Mucosa of descending colon (tissue), 3 donors: ENCODE data around the gene BMPER. TPM values are rescaled to one million over a fixed set of nuclear protein-coding genes. Genes with fewer than 3 reads are reported as not detected.

Source experiments
- ATAC-seq: fragments of 200-7000 bp; cut with Tn5 transposase; one replicate; pipeline ENCODE4 v1.9.1; 2020; ENCODE audit warnings: mild to moderate bottlenecking, moderate library complexity
- DNase-seq, 3 donors: peaks; one replicate each; pipeline ENCODE4 v3.0.0-alpha.2; 2020
- H3K36me3 ChIP-seq: fragments of 200-600 bp; one replicate; pipeline ENCODE4 v1.8.0; 2021; ENCODE audit warnings: low read depth, mild to moderate bottlenecking
- H3K4me1 ChIP-seq: fragments of 200-600 bp; one replicate; pipeline ENCODE4 v1.8.0; 2021; ENCODE audit warnings: low read depth, mild to moderate bottlenecking
- H3K4me3 ChIP-seq: fragments of 200-600 bp; one replicate; pipeline ENCODE4 v1.8.0; 2021; ENCODE audit warnings: mild to moderate bottlenecking
- H3K9me3 ChIP-seq: fragments of 200-600 bp; one replicate; pipeline ENCODE4 v1.8.0; 2021; ENCODE audit warnings: mild to moderate bottlenecking
- intact Hi-C, 2 donors: fragments of 100-400 bp; cut with DNase I in 1 of 2; cut with micrococcal nuclease in 1 of 2; formaldehyde crosslinking; loops; one replicate each; pipeline versions ENCODE4 v1.11.0 to v1.11.1; 2022; cut with DNase I, micrococcal nuclease
- total RNA-seq, 3 donors: library from RNA; stranded (reverse); fragmentation: NEBNext Ultra II Directional in 2 of 3; extraction: Animal tissue kit (Norgen Biotek cat#: 25700) in 2 of 3; gene quantifications; one replicate each; pipeline versions ENCODE4 v1.2.1 to v1.2.4, GENCODE V29; 2021 to 2023
- TF ChIP-seq, protein P1 (sequence below): fragments of 200-600 bp; IDR thresholded peaks from one replicate; pipeline ENCODE4 v1.8.0; 2022; ENCODE audit warnings: antibody characterized with exemption, mild to moderate bottlenecking
- donor health status: DM: no; HTN: no; CAD: no; lungs with moderate emphysema.
- donor health status: DM: no; HTN: no; CAD: no.
- donor health status: DM: no; HTN: yes; CAD: no.

The BMPER gene
- total RNA-seq, 3 donors from 2014 or later: 1.3 to 2.0 (median 1.4) TPM

DNA sequence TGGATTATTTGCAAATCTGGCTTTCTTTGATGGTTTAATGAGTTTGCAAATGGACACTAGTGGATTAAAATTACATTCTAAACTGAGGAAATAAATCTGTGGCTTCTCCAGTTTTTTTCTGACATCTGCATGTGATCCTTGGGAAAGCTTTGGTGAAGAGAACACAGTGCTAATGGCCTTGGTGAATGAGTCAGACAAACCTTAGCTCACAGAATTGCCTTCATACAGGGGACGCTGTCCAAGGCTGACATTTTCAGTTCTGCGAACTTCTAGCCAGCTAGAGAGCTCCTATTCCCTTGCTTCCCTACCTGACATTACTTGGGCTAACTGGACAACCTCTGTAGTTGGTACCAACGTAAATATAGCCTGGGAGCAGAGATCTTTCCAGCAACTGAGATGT lies 21.2 kb downstream of the BMPER start:
- ATAC-seq: no peak

DNA sequence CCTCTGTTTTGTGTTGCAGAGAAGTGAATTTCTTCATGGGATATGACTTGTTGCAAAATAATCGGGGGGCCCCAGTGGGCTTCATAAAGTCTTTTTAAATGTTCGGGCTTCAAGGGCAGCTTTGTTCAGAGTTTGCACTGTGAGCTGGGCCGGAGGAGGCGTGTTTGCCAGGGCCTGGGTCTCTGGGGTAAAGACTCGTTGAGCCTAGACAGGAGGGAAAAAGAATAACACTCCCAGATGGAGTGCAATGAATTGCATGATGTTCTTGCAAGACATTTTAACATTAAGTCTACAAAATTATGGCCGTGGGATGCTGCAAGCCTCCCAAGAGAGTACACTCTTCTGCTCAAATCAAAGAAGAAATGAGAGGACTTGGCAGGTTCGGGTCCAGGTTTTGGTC lies 23.6 kb downstream of the BMPER start:
- ATAC-seq (no peak), DNase-seq (no peak)
- TF ChIP-seq, protein P1, sequence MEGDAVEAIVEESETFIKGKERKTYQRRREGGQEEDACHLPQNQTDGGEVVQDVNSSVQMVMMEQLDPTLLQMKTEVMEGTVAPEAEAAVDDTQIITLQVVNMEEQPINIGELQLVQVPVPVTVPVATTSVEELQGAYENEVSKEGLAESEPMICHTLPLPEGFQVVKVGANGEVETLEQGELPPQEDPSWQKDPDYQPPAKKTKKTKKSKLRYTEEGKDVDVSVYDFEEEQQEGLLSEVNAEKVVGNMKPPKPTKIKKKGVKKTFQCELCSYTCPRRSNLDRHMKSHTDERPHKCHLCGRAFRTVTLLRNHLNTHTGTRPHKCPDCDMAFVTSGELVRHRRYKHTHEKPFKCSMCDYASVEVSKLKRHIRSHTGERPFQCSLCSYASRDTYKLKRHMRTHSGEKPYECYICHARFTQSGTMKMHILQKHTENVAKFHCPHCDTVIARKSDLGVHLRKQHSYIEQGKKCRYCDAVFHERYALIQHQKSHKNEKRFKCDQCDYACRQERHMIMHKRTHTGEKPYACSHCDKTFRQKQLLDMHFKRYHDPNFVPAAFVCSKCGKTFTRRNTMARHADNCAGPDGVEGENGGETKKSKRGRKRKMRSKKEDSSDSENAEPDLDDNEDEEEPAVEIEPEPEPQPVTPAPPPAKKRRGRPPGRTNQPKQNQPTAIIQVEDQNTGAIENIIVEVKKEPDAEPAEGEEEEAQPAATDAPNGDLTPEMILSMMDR: no peak
- H3K9me3 ChIP-seq: no peaks in the 10 kb centered on the region
- no peaks in the 10 kb centered on the region for H3K4me1 ChIP-seq
- H3K4me3 ChIP-seq: no peak overlapping the region
- no peaks in the 10 kb centered on the region for H3K36me3 ChIP-seq
- intact Hi-C loops: no loop called here

More for the DNA sequence above, 21.2 kb downstream of the BMPER start:
- H3K36me3 ChIP-seq: no peaks in the 10 kb centered on the region
- TF ChIP-seq, protein P1: no peak
- H3K9me3 ChIP-seq: no peaks in the 10 kb centered on the region
- DNase-seq: no peak
- intact Hi-C loops: no loop called here
- no peaks in the 10 kb centered on the region for H3K4me1 ChIP-seq
- no peak overlapping the region for H3K4me3 ChIP-seq

DNA sequence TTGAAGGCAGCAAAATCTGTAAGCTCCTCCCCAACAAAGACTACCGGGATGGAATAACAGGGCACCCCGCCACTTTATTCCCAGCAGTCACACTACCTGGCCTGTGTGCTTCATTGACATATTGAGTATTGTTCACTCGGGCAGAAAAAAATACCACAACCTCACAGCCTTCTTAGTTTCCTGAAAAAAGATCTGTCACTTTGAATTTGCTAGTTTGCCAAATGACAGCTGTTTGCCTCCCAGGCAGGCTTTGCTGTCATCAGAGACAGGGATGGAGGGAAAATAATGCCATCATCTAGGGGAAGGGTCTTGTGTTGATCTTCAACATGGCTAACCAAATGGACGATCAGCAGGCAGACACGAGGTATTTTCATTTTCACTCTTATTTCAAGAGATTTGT lies 26.9 kb downstream of the BMPER start:
- DNase-seq (no peak), ATAC-seq (no peak)
- H3K4me3 ChIP-seq: no peak overlapping the region
- no peaks in the 10 kb centered on the region for H3K9me3 ChIP-seq
- H3K36me3 ChIP-seq: no peaks in the 10 kb centered on the region
- no peaks in the 10 kb centered on the region for H3K4me1 ChIP-seq
- TF ChIP-seq, protein P1: no peak
- intact Hi-C loops: loop anchor here (5.0 to 10.0 kb wide), 2 partner anchors 687 to 690 kb away; no protein-coding TSS in a partner anchor

DNA sequence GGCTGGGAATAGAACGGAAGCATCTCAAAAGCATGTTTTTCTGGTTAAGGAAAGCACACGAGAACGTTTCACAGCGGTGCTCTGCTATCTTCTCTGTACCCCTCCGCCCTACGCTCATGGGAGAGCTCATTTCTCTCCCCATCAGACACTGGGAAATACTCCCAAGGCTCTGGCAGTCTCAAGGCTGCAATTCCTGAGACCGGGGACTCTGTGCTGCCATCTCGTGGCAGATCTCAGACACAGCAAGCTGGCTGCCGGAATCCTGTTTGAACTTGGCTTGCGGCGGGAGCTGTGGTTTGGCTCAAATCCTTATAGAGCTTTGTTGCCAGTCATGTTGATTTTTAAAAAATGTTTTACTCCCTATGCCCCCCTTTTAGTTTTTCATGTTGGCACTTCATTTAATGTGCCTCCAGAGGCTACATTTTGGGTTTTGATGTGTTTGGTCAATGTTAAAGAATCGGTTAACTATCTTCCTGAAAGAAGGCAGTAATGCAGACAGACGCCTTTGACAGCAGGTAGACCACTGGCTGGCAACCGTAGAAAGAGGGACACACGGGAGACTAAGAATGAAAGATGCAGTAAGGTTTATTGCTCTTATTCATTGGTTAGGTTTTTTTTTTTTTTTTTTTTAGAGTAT lies 27.6 kb downstream of the BMPER start:
- H3K36me3 ChIP-seq: no peaks in the 10 kb centered on the region
- TF ChIP-seq, protein P1: peak; percentile 84
- H3K4me3 ChIP-seq: no peak overlapping the region
- no peaks in the 10 kb centered on the region for H3K9me3 ChIP-seq
- no peaks in the 10 kb centered on the region for H3K4me1 ChIP-seq
- peak; percentile 66 to 84 (median 79) for DNase-seq
- intact Hi-C loops: loop anchor here (5.0 to 10.0 kb wide), 2 partner anchors 688 to 691 kb away; no protein-coding TSS in a partner anchor
- ATAC-seq: peak; percentile 94

DNA sequence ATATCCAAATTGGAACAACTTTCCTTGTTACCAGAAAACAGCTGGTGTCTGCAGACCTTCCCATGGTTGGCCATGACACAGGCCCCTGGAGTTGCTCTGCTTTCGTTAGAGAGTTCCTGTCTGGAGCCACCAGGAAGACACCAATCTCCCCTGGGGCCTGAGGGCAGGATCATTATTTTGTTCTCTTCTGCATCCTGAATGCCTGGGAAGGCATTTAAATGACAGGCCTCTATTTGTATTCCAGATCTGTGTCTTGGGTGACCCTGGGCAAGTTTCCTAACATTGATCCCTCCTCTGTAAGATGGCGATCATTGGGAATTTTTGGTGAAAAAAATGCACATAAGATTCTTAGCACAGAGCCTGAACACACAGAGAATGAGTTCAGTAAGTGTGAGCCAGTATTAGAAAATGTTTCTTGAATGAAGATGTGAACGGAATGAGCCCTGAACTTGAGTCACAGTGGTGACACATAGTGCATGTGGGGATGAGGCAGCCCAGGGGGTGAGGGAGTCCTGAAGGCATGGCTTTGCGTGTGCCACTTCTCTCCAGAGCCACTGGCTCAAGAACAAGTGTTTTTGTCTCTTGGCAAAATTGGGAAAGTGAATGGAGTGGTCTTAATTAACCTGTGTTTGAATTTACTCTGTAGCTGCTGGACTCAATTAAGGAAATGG lies 28.4 kb downstream of the BMPER start:
- no peak for DNase-seq
- Histone ChIP-seq H3K4me3 (no peak overlapping the region), H3K4me1 (no peaks in the 10 kb centered on the region), H3K36me3 (no peaks in the 10 kb centered on the region), H3K9me3 (no peaks in the 10 kb centered on the region)
- ATAC-seq: no peak
- intact Hi-C loops: loop anchor here (5.0 to 10.0 kb wide), 2 partner anchors 689 to 691 kb away; no protein-coding TSS in a partner anchor
- TF ChIP-seq, protein P1: no peak
